Measurements from ENCODE around the gene DHRS3.

Gene DHRS3

GRCh38 chr1:12601700-12602658 lies 16.0 kb downstream of the DHRS3 start:
- DNase-seq = no peak
- H3K4me1 Mint-ChIP-seq (ENCODE audit: low read depth) = peaks cover 78% of the 10 kb centered on the region
- no peaks in the 10 kb centered on the region for H3K27me3 Mint-ChIP-seq
- peaks cover 4% of the 10 kb centered on the region for H3K9me3 Mint-ChIP-seq
- no peak overlapping the region for H3K4me3 Mint-ChIP-seq
- H3K36me3 Mint-ChIP-seq (ENCODE audit: low read depth) = peaks cover 58% of the 10 kb centered on the region
- H3K27ac Mint-ChIP-seq = peak overlapping the region; percentile 76

GRCh38 chr1:12600880-12601633 lies 17.0 kb downstream of the DHRS3 start:
- Mint-ChIP-seq H3K27me3 (no peaks in the 10 kb centered on the region), H3K9me3 (no peaks in the 10 kb centered on the region), H3K4me3 (no peak overlapping the region), H3K27ac (no peak overlapping the region), H3K36me3 (ENCODE audit: low read depth) (peaks cover 51% of the 10 kb centered on the region), H3K4me1 (ENCODE audit: low read depth) (peaks cover 77% of the 10 kb centered on the region)
- peak; percentile 64 for DNase-seq

GRCh38 chr1:12600335-12600734 lies 17.7 kb downstream of the DHRS3 start:
- Mint-ChIP-seq H3K36me3 (ENCODE audit: low read depth) (peaks cover 47% of the 10 kb centered on the region), H3K27ac (peak overlapping the region; percentile 29), H3K9me3 (no peaks in the 10 kb centered on the region), H3K4me1 (ENCODE audit: low read depth) (peaks cover 78% of the 10 kb centered on the region), H3K27me3 (no peaks in the 10 kb centered on the region), H3K4me3 (no peak overlapping the region)
- no peak for DNase-seq

GRCh38 chr1:12599657-12600056 lies 18.4 kb downstream of the DHRS3 start:
- Mint-ChIP-seq H3K36me3 (ENCODE audit: low read depth) (peaks cover 44% of the 10 kb centered on the region), H3K4me3 (no peak overlapping the region), H3K9me3 (no peaks in the 10 kb centered on the region), H3K4me1 (ENCODE audit: low read depth) (peaks cover 78% of the 10 kb centered on the region), H3K27ac (peak overlapping the region; percentile 31), H3K27me3 (no peaks in the 10 kb centered on the region)
- no peak for DNase-seq

- no peak overlapping the region for H3K4me3 Mint-ChIP-seq
- no peak for DNase-seq
- no peak overlapping the region for H3K27ac Mint-ChIP-seq
- no peaks in the 10 kb centered on the region for H3K27me3 Mint-ChIP-seq
- peaks cover 78% of the 10 kb centered on the region for H3K4me1 Mint-ChIP-seq (ENCODE audit: low read depth)
- peaks cover 40% of the 10 kb centered on the region for H3K36me3 Mint-ChIP-seq (ENCODE audit: low read depth)
- H3K9me3 Mint-ChIP-seq = no peaks in the 10 kb centered on the region
These were observed 19.0 kb downstream of the DHRS3 start for GRCh38 chr1:12598974-12599373.

GRCh38 chr1:12597792-12598191 lies 20.2 kb downstream of the DHRS3 start:
- H3K27me3 Mint-ChIP-seq = no peaks in the 10 kb centered on the region
- peaks cover 73% of the 10 kb centered on the region for H3K4me1 Mint-ChIP-seq (ENCODE audit: low read depth)
- no peak for DNase-seq
- H3K36me3 Mint-ChIP-seq (ENCODE audit: low read depth) = peaks cover 35% of the 10 kb centered on the region
- no peak overlapping the region for H3K4me3 Mint-ChIP-seq
- no peaks in the 10 kb centered on the region for H3K9me3 Mint-ChIP-seq
- no peak overlapping the region for H3K27ac Mint-ChIP-seq

- no peak overlapping the region for H3K27ac Mint-ChIP-seq
- peak overlapping the region; percentile 35 for H3K4me3 Mint-ChIP-seq
- no peak for DNase-seq
- H3K27me3 Mint-ChIP-seq = no peaks in the 10 kb centered on the region
- H3K4me1 Mint-ChIP-seq (ENCODE audit: low read depth) = peaks cover 58% of the 10 kb centered on the region
- peaks cover 40% of the 10 kb centered on the region for H3K36me3 Mint-ChIP-seq (ENCODE audit: low read depth)
- no peaks in the 10 kb centered on the region for H3K9me3 Mint-ChIP-seq
These were observed 21.8 kb downstream of the DHRS3 start for GRCh38 chr1:12596007-12596821.

- Mint-ChIP-seq H3K36me3 (ENCODE audit: low read depth) (peaks cover 43% of the 10 kb centered on the region), H3K9me3 (no peaks in the 10 kb centered on the region), H3K4me1 (ENCODE audit: low read depth) (peaks cover 55% of the 10 kb centered on the region), H3K27ac (no peak overlapping the region), H3K4me3 (peak overlapping the region; percentile 35), H3K27me3 (no peaks in the 10 kb centered on the region)
- DNase-seq = no peak
These were observed 22.3 kb downstream of the DHRS3 start for GRCh38 chr1:12595757-12596006.

- no peaks in the 10 kb centered on the region for H3K9me3 Mint-ChIP-seq
- H3K4me1 Mint-ChIP-seq (ENCODE audit: low read depth) = peaks cover 49% of the 10 kb centered on the region
- H3K27me3 Mint-ChIP-seq = no peaks in the 10 kb centered on the region
- DNase-seq = peak; percentile 65
- H3K4me3 Mint-ChIP-seq = peak overlapping the region; percentile 64
- peak overlapping the region; percentile 85 for H3K27ac Mint-ChIP-seq
- H3K36me3 Mint-ChIP-seq (ENCODE audit: low read depth) = peaks cover 40% of the 10 kb centered on the region
These were observed 22.8 kb downstream of the DHRS3 start for GRCh38 chr1:12594966-12595756.

- H3K27ac Mint-ChIP-seq = peak overlapping the region; percentile 85
- no peak for DNase-seq
- peaks cover 43% of the 10 kb centered on the region for H3K4me1 Mint-ChIP-seq (ENCODE audit: low read depth)
- no peaks in the 10 kb centered on the region for H3K27me3 Mint-ChIP-seq
- H3K36me3 Mint-ChIP-seq (ENCODE audit: low read depth) = peaks cover 36% of the 10 kb centered on the region
- H3K4me3 Mint-ChIP-seq = peak overlapping the region; percentile 64
- no peaks in the 10 kb centered on the region for H3K9me3 Mint-ChIP-seq
These were observed 23.5 kb downstream of the DHRS3 start for GRCh38 chr1:12594490-12594889.

- H3K4me3 Mint-ChIP-seq = no peak overlapping the region
- peak overlapping the region; percentile 73 for H3K27ac Mint-ChIP-seq
- peaks cover 38% of the 10 kb centered on the region for H3K36me3 Mint-ChIP-seq (ENCODE audit: low read depth)
- H3K27me3 Mint-ChIP-seq = no peaks in the 10 kb centered on the region
- H3K9me3 Mint-ChIP-seq = no peaks in the 10 kb centered on the region
- DNase-seq = no peak
- H3K4me1 Mint-ChIP-seq (ENCODE audit: low read depth) = peaks cover 41% of the 10 kb centered on the region
These were observed 24.4 kb downstream of the DHRS3 start for GRCh38 chr1:12593621-12594066.

GRCh38 chr1:12592496-12592895 lies 25.5 kb downstream of the DHRS3 start:
- Mint-ChIP-seq H3K4me1 (ENCODE audit: low read depth) (peaks cover 47% of the 10 kb centered on the region), H3K9me3 (no peaks in the 10 kb centered on the region), H3K27me3 (no peaks in the 10 kb centered on the region), H3K36me3 (ENCODE audit: low read depth) (peaks cover 47% of the 10 kb centered on the region), H3K4me3 (no peak overlapping the region), H3K27ac (peak overlapping the region; percentile 60)
- DNase-seq = no peak

- no peaks in the 10 kb centered on the region for H3K9me3 Mint-ChIP-seq
- no peak overlapping the region for H3K4me3 Mint-ChIP-seq
- H3K27ac Mint-ChIP-seq = peak overlapping the region; percentile 37
- no peaks in the 10 kb centered on the region for H3K27me3 Mint-ChIP-seq
- peaks cover 48% of the 10 kb centered on the region for H3K36me3 Mint-ChIP-seq (ENCODE audit: low read depth)
- DNase-seq = no peak
- H3K4me1 Mint-ChIP-seq (ENCODE audit: low read depth) = peaks cover 41% of the 10 kb centered on the region
These were observed 26.6 kb downstream of the DHRS3 start for GRCh38 chr1:12591267-12591938.
